DMS153 treated with DMSO at 0.1 percent for 48 hours (cell line): ENCODE results near the gene IGFBP4.

Experiments used
- DNase-seq: peaks from one replicate; lab custom pipeline; 2025; ENCODE audit not compliant: unreplicated experiment; lab: John Stamatoyannopoulos, UW

Gene IGFBP4

GRCh38 chr17:40454613-40454995 lies 11.4 kb downstream of the IGFBP4 start:
- no peak for DNase-seq

GRCh38 chr17:40456396-40456951 lies 13.2 kb downstream of the IGFBP4 start:
- no peak for DNase-seq

GRCh38 chr17:40457369-40457768 lies 14.1 kb downstream of the IGFBP4 start:
- no peak for DNase-seq

GRCh38 chr17:40457964-40458791 lies 14.9 kb downstream of the IGFBP4 start:
- DNase-seq, result no peak

GRCh38 chr17:40458851-40459482 lies 15.7 kb downstream of the IGFBP4 start:
- no peak for DNase-seq

- DNase-seq, result no peak
These were observed 16.7 kb downstream of the IGFBP4 start for GRCh38 chr17:40459636-40460603.

GRCh38 chr17:40460604-40460967 lies 17.3 kb downstream of the IGFBP4 start:
- no peak for DNase-seq

GRCh38 chr17:40460968-40461731 lies 17.9 kb downstream of the IGFBP4 start:
- no peak for DNase-seq

GRCh38 chr17:40461732-40462342 lies 18.6 kb downstream of the IGFBP4 start:
- DNase-seq, result no peak

- no peak for DNase-seq
These were observed 19.3 kb downstream of the IGFBP4 start for GRCh38 chr17:40462343-40463121.

- no peak for DNase-seq
These were observed 19.9 kb downstream of the IGFBP4 start for GRCh38 chr17:40463122-40463550.

- no peak for DNase-seq
These were observed 21.2 kb downstream of the IGFBP4 start for GRCh38 chr17:40464392-40464855.

GRCh38 chr17:40466298-40466971 lies 23.2 kb downstream of the IGFBP4 start:
- DNase-seq, result no peak

GRCh38 chr17:40467281-40467867 lies 24.1 kb downstream of the IGFBP4 start:
- no peak for DNase-seq

- no peak for DNase-seq
These were observed 25.3 kb downstream of the IGFBP4 start for GRCh38 chr17:40468560-40468959.

- no peak for DNase-seq
These were observed 26.8 kb downstream of the IGFBP4 start for GRCh38 chr17:40469805-40470675.
